ENCODE measurements around the gene RTN4R.

RTN4R gene

GRCh38 chr22:20211997-20212753 lies 55.9 kb downstream of the RTN4R start:
- no peak for DNase-seq

GRCh38 chr22:20211409-20211996 lies 56.6 kb downstream of the RTN4R start:
- DNase-seq, result no peak

GRCh38 chr22:20210473-20211059 lies 57.6 kb downstream of the RTN4R start:
- DNase-seq, result no peak

GRCh38 chr22:20209761-20210250 lies 58.3 kb downstream of the RTN4R start:
- DNase-seq, result no peak

- no peak for DNase-seq
These were observed 59.3 kb downstream of the RTN4R start for GRCh38 chr22:20208713-20209310.

- no peak for DNase-seq
These were observed 60.7 kb downstream of the RTN4R start for GRCh38 chr22:20207277-20208025.

GRCh38 chr22:20206709-20207215 lies 61.4 kb downstream of the RTN4R start:
- no peak for DNase-seq

- peak; percentile 63 for DNase-seq
These were observed 62.0 kb downstream of the RTN4R start for GRCh38 chr22:20205964-20206708.

GRCh38 chr22:20205464-20205963 lies 62.6 kb downstream of the RTN4R start:
- no peak for DNase-seq

GRCh38 chr22:20204806-20205205 lies 63.3 kb downstream of the RTN4R start:
- peak; percentile 76 for DNase-seq

GRCh38 chr22:20204311-20204710 lies 63.8 kb downstream of the RTN4R start:
- DNase-seq, result peak; percentile 68

- DNase-seq, result peak; percentile 90
These were observed 64.4 kb downstream of the RTN4R start for GRCh38 chr22:20203552-20204201.

GRCh38 chr22:20203142-20203551 lies 65.0 kb downstream of the RTN4R start:
- no peak for DNase-seq

GRCh38 chr22:20201837-20202392 lies 66.2 kb downstream of the RTN4R start:
- no peak for DNase-seq

GRCh38 chr22:20199906-20200305 lies 68.2 kb downstream of the RTN4R start:
- DNase-seq, result no peak

- no peak for DNase-seq
These were observed 68.7 kb downstream of the RTN4R start for GRCh38 chr22:20199413-20199842.

GRCh38 chr22:20198557-20199319 lies 69.4 kb downstream of the RTN4R start:
- no peak for DNase-seq

GRCh38 chr22:20197407-20198030 lies 70.6 kb downstream of the RTN4R start:
- no peak for DNase-seq

- peak; percentile 73 for DNase-seq
These were observed 71.8 kb downstream of the RTN4R start for GRCh38 chr22:20196094-20196842.

All from eye (tissue), 1 donor.